ENCODE results near the gene SLC37A1.

The SLC37A1 gene

DNA sequence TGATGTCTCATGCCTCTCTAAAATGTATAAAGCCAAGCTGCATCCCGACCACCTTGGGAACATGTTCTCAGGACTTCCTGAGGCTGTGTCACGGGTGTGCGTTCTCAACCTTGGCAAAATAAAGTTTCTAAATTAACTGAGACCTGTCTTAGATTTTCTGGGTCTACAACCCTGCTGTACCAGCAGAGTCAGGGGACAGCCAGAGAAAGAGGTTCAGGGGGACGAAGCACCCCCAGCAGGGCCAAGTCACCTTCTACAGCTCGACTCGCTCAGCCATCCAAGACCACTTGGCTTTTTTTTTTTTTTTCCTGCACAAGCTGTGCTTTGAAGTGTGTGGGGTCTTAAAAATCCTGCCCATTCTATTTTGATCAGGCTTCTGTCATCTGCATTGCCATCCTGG is 111.3 kb downstream of the SLC37A1 start:
- POLR2A ChIA-PET = no interaction called here
- Histone ChIP-seq H3K4me1 (ENCODE audit: control insufficient read depth, insufficient read depth, low read length) (no peaks in the 10 kb centered on the region), H3K9me3 (ENCODE audit: control insufficient read depth, insufficient read depth, low read depth, low read length) (no peaks in the 10 kb centered on the region), H3K27ac (ENCODE audit: extremely low read depth, low read depth, low read length) (no peak overlapping the region), H3K36me3 (ENCODE audit: control insufficient read depth in 2 of 2, insufficient read depth in 1 of 2, low read length in 2 of 2) (no peaks in the 10 kb centered on the region), H3K4me3 (ENCODE audit: low read depth, low read length) (no peak overlapping the region)
- CTCF ChIA-PET = interaction anchor here (1.1 kb wide), 1 partner anchor 31 kb away, joined by 3 read pairs; no protein-coding TSS in a partner anchor
- TF ChIP-seq, protein P1, sequence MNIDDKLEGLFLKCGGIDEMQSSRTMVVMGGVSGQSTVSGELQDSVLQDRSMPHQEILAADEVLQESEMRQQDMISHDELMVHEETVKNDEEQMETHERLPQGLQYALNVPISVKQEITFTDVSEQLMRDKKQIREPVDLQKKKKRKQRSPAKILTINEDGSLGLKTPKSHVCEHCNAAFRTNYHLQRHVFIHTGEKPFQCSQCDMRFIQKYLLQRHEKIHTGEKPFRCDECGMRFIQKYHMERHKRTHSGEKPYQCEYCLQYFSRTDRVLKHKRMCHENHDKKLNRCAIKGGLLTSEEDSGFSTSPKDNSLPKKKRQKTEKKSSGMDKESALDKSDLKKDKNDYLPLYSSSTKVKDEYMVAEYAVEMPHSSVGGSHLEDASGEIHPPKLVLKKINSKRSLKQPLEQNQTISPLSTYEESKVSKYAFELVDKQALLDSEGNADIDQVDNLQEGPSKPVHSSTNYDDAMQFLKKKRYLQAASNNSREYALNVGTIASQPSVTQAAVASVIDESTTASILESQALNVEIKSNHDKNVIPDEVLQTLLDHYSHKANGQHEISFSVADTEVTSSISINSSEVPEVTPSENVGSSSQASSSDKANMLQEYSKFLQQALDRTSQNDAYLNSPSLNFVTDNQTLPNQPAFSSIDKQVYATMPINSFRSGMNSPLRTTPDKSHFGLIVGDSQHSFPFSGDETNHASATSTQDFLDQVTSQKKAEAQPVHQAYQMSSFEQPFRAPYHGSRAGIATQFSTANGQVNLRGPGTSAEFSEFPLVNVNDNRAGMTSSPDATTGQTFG (tag by site-specific recombination; IDR thresholded peaks at IDR 0.05; ENCODE audit: borderline replicate concordance) = no peak
- TF ChIP-seq ZNF629 (tag by site-specific recombination; IDR thresholded peaks at IDR 0.05) (no peak), ZNF138 (tag by site-specific recombination; IDR thresholded peaks at IDR 0.05; ENCODE audit: borderline replicate concordance) (no peak), ZNF214 (tag by site-specific recombination; IDR thresholded peaks at IDR 0.05; ENCODE audit: borderline replicate concordance) (no peak), FEZF1 (tag by site-specific recombination; IDR thresholded peaks at IDR 0.05) (no peak), SCRT2 (tag by site-specific recombination; IDR thresholded peaks at IDR 0.05) (no peak), ZXDB (tag by site-specific recombination; IDR thresholded peaks at IDR 0.05) (no peak), ZNF394 (tag by site-specific recombination; IDR thresholded peaks at IDR 0.05; ENCODE audit: borderline replicate concordance) (no peak), ZNF548 (tag by site-specific recombination; IDR thresholded peaks at IDR 0.05) (no peak), ZNF24 (tag by site-specific recombination; IDR thresholded peaks at IDR 0.05) (no peak), ZNF776 (tag by site-specific recombination; IDR thresholded peaks at IDR 0.05; ENCODE audit: borderline replicate concordance) (no peak), GLIS2 (tag by site-specific recombination; IDR thresholded peaks at IDR 0.05) (no peak), ZNF221 (tag by site-specific recombination; IDR thresholded peaks at IDR 0.05; ENCODE audit: borderline replicate concordance) (no peak)
- TF ChIP-seq, protein P2, sequence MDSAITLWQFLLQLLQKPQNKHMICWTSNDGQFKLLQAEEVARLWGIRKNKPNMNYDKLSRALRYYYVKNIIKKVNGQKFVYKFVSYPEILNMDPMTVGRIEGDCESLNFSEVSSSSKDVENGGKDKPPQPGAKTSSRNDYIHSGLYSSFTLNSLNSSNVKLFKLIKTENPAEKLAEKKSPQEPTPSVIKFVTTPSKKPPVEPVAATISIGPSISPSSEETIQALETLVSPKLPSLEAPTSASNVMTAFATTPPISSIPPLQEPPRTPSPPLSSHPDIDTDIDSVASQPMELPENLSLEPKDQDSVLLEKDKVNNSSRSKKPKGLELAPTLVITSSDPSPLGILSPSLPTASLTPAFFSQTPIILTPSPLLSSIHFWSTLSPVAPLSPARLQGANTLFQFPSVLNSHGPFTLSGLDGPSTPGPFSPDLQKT (IDR thresholded peaks at IDR 0.05; ENCODE audit: borderline replicate concordance, low read depth, low read length) = no peak
- TF ChIP-seq, protein P3, sequence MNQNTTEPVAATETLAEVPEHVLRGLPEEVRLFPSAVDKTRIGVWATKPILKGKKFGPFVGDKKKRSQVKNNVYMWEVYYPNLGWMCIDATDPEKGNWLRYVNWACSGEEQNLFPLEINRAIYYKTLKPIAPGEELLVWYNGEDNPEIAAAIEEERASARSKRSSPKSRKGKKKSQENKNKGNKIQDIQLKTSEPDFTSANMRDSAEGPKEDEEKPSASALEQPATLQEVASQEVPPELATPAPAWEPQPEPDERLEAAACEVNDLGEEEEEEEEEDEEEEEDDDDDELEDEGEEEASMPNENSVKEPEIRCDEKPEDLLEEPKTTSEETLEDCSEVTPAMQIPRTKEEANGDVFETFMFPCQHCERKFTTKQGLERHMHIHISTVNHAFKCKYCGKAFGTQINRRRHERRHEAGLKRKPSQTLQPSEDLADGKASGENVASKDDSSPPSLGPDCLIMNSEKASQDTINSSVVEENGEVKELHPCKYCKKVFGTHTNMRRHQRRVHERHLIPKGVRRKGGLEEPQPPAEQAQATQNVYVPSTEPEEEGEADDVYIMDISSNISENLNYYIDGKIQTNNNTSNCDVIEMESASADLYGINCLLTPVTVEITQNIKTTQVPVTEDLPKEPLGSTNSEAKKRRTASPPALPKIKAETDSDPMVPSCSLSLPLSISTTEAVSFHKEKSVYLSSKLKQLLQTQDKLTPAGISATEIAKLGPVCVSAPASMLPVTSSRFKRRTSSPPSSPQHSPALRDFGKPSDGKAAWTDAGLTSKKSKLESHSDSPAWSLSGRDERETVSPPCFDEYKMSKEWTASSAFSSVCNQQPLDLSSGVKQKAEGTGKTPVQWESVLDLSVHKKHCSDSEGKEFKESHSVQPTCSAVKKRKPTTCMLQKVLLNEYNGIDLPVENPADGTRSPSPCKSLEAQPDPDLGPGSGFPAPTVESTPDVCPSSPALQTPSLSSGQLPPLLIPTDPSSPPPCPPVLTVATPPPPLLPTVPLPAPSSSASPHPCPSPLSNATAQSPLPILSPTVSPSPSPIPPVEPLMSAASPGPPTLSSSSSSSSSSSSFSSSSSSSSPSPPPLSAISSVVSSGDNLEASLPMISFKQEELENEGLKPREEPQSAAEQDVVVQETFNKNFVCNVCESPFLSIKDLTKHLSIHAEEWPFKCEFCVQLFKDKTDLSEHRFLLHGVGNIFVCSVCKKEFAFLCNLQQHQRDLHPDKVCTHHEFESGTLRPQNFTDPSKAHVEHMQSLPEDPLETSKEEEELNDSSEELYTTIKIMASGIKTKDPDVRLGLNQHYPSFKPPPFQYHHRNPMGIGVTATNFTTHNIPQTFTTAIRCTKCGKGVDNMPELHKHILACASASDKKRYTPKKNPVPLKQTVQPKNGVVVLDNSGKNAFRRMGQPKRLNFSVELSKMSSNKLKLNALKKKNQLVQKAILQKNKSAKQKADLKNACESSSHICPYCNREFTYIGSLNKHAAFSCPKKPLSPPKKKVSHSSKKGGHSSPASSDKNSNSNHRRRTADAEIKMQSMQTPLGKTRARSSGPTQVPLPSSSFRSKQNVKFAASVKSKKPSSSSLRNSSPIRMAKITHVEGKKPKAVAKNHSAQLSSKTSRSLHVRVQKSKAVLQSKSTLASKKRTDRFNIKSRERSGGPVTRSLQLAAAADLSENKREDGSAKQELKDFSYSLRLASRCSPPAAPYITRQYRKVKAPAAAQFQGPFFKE (tag by site-specific recombination; IDR thresholded peaks at IDR 0.05; ENCODE audit: borderline replicate concordance) = no peak
- TF ChIP-seq, protein P4, sequence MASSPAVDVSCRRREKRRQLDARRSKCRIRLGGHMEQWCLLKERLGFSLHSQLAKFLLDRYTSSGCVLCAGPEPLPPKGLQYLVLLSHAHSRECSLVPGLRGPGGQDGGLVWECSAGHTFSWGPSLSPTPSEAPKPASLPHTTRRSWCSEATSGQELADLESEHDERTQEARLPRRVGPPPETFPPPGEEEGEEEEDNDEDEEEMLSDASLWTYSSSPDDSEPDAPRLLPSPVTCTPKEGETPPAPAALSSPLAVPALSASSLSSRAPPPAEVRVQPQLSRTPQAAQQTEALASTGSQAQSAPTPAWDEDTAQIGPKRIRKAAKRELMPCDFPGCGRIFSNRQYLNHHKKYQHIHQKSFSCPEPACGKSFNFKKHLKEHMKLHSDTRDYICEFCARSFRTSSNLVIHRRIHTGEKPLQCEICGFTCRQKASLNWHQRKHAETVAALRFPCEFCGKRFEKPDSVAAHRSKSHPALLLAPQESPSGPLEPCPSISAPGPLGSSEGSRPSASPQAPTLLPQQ (tag by site-specific recombination; IDR thresholded peaks at IDR 0.05) = no peak
- TF ChIP-seq, protein P5, sequence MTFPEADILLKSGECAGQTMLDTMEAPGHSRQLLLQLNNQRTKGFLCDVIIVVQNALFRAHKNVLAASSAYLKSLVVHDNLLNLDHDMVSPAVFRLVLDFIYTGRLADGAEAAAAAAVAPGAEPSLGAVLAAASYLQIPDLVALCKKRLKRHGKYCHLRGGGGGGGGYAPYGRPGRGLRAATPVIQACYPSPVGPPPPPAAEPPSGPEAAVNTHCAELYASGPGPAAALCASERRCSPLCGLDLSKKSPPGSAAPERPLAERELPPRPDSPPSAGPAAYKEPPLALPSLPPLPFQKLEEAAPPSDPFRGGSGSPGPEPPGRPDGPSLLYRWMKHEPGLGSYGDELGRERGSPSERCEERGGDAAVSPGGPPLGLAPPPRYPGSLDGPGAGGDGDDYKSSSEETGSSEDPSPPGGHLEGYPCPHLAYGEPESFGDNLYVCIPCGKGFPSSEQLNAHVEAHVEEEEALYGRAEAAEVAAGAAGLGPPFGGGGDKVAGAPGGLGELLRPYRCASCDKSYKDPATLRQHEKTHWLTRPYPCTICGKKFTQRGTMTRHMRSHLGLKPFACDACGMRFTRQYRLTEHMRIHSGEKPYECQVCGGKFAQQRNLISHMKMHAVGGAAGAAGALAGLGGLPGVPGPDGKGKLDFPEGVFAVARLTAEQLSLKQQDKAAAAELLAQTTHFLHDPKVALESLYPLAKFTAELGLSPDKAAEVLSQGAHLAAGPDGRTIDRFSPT (tag by site-specific recombination; IDR thresholded peaks at IDR 0.05) = no peak
